Thymus (tissue), 11 donors: ENCODE results near the gene GNB1. TPM values are rescaled to one million over a fixed set of nuclear protein-coding genes. Genes with fewer than 3 reads are reported as not detected.
A peak's percentile ranks its signal among the peaks of the same experiment; 100 is the strongest.
"Not testable (repeated sequence)": the region's sequence is repeated elsewhere in the genome, so short reads cannot be mapped to it uniquely, and the experiment has no call there.

Source experiments
- DNase-seq, 9 donors: peaks; one replicate each; pipeline ENCODE4 v3.0.0-alpha.2; 2013; ENCODE audit warnings: low spot score in 9 of 9, low read depth in 6 of 9, missing footprints in 1 of 9
- H3K27ac ChIP-seq, 2 donors: one replicate each; pipeline ENCODE4 v1.5.1; 2013; ENCODE audit warnings: control low read depth in 1 of 2, low read depth in 1 of 2, low read length in 1 of 2, mild to moderate bottlenecking in 1 of 2, moderate library complexity in 1 of 2
- H3K27me3 ChIP-seq, 2 donors: one replicate each; pipeline ENCODE4 v1.5.1; 2013; ENCODE audit warnings: low read length in 1 of 2; ENCODE audit not compliant: control insufficient read depth in 2 of 2, insufficient read depth in 1 of 2
- H3K36me3 ChIP-seq, 2 donors: one replicate each; pipeline ENCODE4 v1.5.1; 2013; ENCODE audit warnings: low read length in 1 of 2, mild to moderate bottlenecking in 1 of 2, moderate library complexity in 1 of 2; ENCODE audit not compliant: control insufficient read depth in 2 of 2, insufficient read depth in 2 of 2
- H3K4me1 ChIP-seq, 2 donors: one replicate each; pipeline ENCODE4 v1.5.1; 2013; ENCODE audit warnings: low read length in 2 of 2; ENCODE audit not compliant: control insufficient read depth in 2 of 2, insufficient read depth in 2 of 2
- H3K4me3 ChIP-seq, 2 donors: one replicate each; pipeline ENCODE4 v1.5.1; 2013; ENCODE audit warnings: low read length in 2 of 2, control low read depth in 1 of 2, mild to moderate bottlenecking in 1 of 2
- H3K9me3 ChIP-seq, 2 donors: one replicate each; pipeline ENCODE4 v1.5.1; 2013; ENCODE audit warnings: low read length in 1 of 2, mild to moderate bottlenecking in 1 of 2; ENCODE audit not compliant: control insufficient read depth in 2 of 2, insufficient read depth in 1 of 2
- WGBS: extraction: QIAGEN DNeasy Blood & Tissue Kit; methylation state at CpG from one replicate; pipeline ENCODE4 v1.1.7; 2013; 5-methylcytosine and 5-hydroxymethylcytosine counted together
- polyA plus RNA-seq: library from polyadenylated mRNA; stranded (reverse); fragments of 200-250 nt; gene quantifications from one replicate; pipeline ENCODE4 v1.2.3, GENCODE V29; 2013
- total RNA-seq: library from RNA; stranded (reverse); fragments of 120-200 nt; gene quantifications from one replicate; pipeline ENCODE4 v1.2.4, GENCODE V29; 2013
- donor health status: healthy.

GNB1 gene
- total and polyA plus RNA-seq, 2 donors, result 45.1 to 123 TPM

DNA sequence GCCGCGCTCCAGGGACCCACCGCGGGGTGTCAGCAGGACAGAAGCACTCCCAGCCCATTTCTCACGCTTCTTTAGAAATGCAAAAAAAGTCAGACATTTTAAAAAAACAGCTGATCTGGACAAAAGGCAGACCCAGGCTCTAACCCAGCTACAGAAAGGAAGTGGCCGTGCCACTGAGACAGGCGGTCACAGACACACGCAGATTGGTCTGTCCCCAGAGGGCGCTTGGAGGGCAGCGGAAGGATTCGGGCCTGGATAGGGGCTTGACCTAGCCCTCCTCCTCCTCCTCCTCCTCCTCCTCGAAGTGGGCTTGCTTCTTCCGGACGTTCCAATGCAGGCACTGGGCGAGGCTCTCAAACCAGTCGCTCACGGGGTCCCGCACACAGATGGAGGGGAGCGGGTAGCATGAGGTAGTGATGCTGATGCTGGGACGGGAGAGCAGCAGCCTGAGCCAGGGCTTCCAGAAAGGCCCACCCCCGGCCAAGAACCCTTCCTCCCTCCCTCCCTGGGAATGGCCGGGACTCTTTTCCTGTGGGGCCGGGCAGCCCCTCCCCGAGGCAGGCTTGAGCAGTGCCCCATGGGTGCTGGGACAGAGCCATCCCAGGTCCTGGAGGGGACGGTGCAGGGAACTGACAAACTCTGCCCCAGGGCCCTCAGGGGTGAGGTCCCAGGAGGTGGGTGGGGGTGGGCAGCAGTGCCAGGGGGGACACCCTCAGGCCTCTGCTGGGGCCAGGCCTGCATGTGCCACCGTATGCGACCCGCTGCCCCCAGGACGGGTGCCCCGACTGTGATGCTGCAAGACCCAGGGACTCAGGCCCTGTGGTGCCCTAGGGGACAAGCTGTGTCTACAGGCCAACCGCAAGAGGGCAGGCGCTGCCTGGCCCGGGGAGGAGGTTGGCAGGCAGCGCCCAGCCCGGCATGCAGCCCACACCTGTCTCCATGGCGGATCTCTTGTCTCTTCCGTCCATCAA is 138.0 kb downstream of the GNB1 start:
- Histone ChIP-seq H3K27ac (no peak overlapping the region), H3K36me3 (peaks cover 37 to 48% of the 10 kb centered on the region in 2 donors), H3K4me1 (no peaks in the 10 kb centered on the region), H3K4me3 (no peak overlapping the region), H3K9me3 (no peaks in the 10 kb centered on the region), H3K27me3 (no peaks in the 10 kb centered on the region)
- 94% methylated on average over 37 of the region's 37 CpGs for WGBS
- no peak for DNase-seq

DNA sequence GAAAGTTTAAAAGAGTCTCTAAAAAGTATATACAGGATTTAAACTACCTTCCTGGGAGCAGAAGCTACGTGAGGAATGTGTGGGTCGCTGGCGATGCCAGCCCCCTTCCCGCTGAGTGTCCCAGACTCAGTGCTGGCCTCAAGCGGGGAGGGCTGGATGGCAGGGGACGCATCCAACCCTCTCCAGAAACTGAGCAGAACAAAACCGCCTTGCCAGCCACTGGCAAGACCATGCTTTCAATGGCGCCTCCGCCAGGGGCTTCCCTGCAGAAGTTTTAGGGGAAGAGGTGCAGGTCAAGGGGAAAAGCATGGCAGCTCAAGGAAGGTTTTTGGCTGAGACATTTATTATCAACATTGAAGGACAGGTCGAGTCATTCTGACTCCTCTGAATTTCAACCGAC is 138.7 kb downstream of the GNB1 start:
- Histone ChIP-seq H3K4me1 (no peaks in the 10 kb centered on the region), H3K36me3 (peaks cover 34 to 44% of the 10 kb centered on the region in 2 donors), H3K9me3 (no peaks in the 10 kb centered on the region), H3K27ac (no peak overlapping the region), H3K27me3 (no peaks in the 10 kb centered on the region), H3K4me3 (no peak overlapping the region)
- WGBS, result 96% methylated on average over 11 of the region's 11 CpGs
- no peak for DNase-seq

GRCh38 chr1:1749941-1750340 is 140.9 kb downstream of the GNB1 start:
- DNase-seq, H3K4me1 ChIP-seq: not testable (repeated sequence)

GRCh38 chr1:1748686-1749321 is 142.1 kb downstream of the GNB1 start:
- no peaks in the 10 kb centered on the region for H3K9me3 ChIP-seq
- H3K27me3 ChIP-seq, result no peaks in the 10 kb centered on the region
- H3K4me1 ChIP-seq, result no peaks in the 10 kb centered on the region
- peaks cover 10 to 14% of the 10 kb centered on the region in 2 donors for H3K36me3 ChIP-seq
- no peak for DNase-seq
- no peak overlapping the region for H3K27ac ChIP-seq
- WGBS, result 88% methylated on average over 18 of the region's 18 CpGs
- H3K4me3 ChIP-seq, result no peak overlapping the region

More at GRCh38 chr1:1749941-1750340, 140.9 kb downstream of the GNB1 start:
- H3K4me3 ChIP-seq, H3K27me3 ChIP-seq, H3K27ac ChIP-seq, H3K9me3 ChIP-seq: not testable (repeated sequence)
- H3K36me3 ChIP-seq, result peaks cover 17 to 26% of the 10 kb centered on the region in 2 donors
- WGBS, result 98% methylated on average over 7 of the region's 9 CpGs

GRCh38 chr1:1746566-1746909 is 144.3 kb downstream of the GNB1 start:
- Histone ChIP-seq H3K27ac (peak overlapping the region in 1 of 2 donors; percentile 96), H3K4me3 (peak overlapping the region in 1 of 2 donors; percentile 43)
- H3K9me3 ChIP-seq, DNase-seq, H3K4me1 ChIP-seq, H3K36me3 ChIP-seq, H3K27me3 ChIP-seq: not testable (repeated sequence)
- WGBS, result no CpG with 5 or more reads among the region's 35 CpGs

DNA sequence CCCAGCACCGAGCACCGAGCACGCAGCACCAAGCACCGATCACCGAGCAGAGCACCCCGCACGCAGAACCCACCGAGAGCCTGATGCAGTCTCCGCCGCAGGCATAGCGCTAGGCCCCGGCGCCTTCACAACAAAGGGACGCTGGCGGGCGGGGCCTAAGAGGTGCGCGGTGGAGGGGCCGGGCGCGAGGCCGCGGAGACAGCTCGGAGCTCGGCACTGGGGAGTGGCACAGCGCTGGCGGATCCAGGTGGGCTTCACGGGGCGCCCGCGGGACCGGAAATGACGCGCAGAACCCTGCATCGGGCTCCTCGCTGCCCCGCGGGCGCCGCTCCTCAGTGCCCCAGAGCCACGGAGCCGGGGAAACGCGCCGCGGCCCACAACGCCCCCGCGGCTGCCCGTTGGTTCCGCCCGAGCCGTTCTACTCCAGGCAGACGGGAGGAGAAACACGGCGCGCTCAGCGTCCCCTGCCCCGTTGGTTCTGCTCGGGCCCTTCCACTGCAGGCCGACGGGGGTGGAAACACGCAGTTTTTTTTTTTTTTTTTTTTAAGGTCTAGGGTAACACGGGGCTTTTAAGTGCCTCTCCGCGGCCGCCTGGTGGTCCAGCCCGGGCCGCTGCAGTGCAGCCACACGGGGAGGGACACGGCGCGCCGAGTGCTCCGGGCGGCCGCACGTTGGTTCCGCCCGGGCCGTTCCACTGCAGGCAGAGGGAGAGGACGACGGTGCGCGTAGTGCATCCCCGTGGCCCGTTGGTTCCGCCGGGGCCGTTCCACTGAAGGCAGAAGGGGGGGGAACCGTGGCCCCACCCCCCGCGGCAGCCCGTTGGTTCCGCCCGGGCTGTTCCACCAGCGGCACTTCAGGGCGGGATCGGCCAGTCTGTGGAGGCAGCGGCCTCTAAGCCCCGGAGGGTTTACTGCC is 145.0 kb downstream of the GNB1 start:
- under 1% methylated on average over 65 of the region's 101 CpGs for WGBS
- peak overlapping the region; percentile 89 to 96 for H3K27ac ChIP-seq
- DNase-seq, result peak; percentile 10 to 77 (median 51)
- H3K27me3 ChIP-seq, H3K4me1 ChIP-seq, H3K9me3 ChIP-seq, H3K36me3 ChIP-seq: not testable (repeated sequence)
- H3K4me3 ChIP-seq, result peak overlapping the region; percentile 24 to 43

GRCh38 chr1:1742529-1742928 is 148.4 kb downstream of the GNB1 start:
- 90% methylated on average over 11 of the region's 11 CpGs for WGBS
- not testable (repeated sequence) for H3K9me3 ChIP-seq, H3K27ac ChIP-seq, DNase-seq, H3K4me3 ChIP-seq, H3K36me3 ChIP-seq, H3K27me3 ChIP-seq, H3K4me1 ChIP-seq

DNA sequence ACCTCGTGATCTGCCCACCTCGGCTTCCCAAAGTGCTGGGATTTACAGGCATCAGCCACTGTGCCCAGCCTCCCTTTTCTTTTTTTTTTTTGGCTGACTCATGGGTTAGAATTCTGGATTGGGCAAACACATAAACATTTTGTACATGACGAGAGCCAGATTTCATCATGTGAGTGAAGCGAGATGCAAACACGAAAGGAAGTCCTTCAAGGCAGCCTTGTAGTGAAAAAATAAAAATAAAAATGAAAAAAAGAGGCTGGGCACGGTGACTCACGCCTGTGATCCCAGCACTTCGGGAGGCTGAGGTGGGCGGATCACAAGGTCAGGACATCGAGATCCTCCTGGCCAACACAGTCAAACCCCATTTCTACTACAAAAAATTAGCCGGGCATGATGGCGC is 149.9 kb downstream of the GNB1 start:
- not testable (repeated sequence) for H3K4me3 ChIP-seq, H3K36me3 ChIP-seq, H3K9me3 ChIP-seq, DNase-seq, H3K4me1 ChIP-seq, H3K27me3 ChIP-seq, H3K27ac ChIP-seq
- WGBS, result 99% methylated on average over 10 of the region's 12 CpGs
